Measurements from ENCODE around the gene NQO1.
"Not testable (repeated sequence)": the region's sequence is repeated elsewhere in the genome, so short reads cannot be mapped to it uniquely, and the experiment has no call there.

Gene NQO1

GRCh38 chr16:69744363-69745231 lies 18.2 kb upstream of the NQO1 start:
- no peak overlapping the region for H3K4me3 ChIP-seq (ENCODE audit: low read depth, low read length)
- no peak for TF ChIP-seq CTCF (conservative IDR thresholded peaks at IDR 0.05; ENCODE audit: low read depth, low read length)
- DNase-seq (ENCODE audit: low read depth): no peak

- no peak for TF ChIP-seq CTCF (conservative IDR thresholded peaks at IDR 0.05; ENCODE audit: low read depth, low read length)
- no peak overlapping the region for H3K4me3 ChIP-seq (ENCODE audit: low read depth, low read length)
- peak; percentile 83 for DNase-seq (ENCODE audit: low read depth)
Measured at GRCh38 chr16:69741951-69742904, 15.9 kb upstream of the NQO1 start.

GRCh38 chr16:69741519-69741918 lies 15.2 kb upstream of the NQO1 start:
- TF ChIP-seq CTCF (conservative IDR thresholded peaks at IDR 0.05; ENCODE audit: low read depth, low read length): no peak
- H3K4me3 ChIP-seq (ENCODE audit: low read depth, low read length): no peak overlapping the region
- DNase-seq (ENCODE audit: low read depth): peak; percentile 75

- DNase-seq (ENCODE audit: low read depth): no peak
- H3K4me3 ChIP-seq (ENCODE audit: low read depth, low read length): no peak overlapping the region
- no peak for TF ChIP-seq CTCF (conservative IDR thresholded peaks at IDR 0.05; ENCODE audit: low read depth, low read length)
Measured at GRCh38 chr16:69732101-69732500, 5.7 kb upstream of the NQO1 start.

GRCh38 chr16:69731280-69731679 lies 4.9 kb upstream of the NQO1 start:
- H3K4me3 ChIP-seq (ENCODE audit: low read depth, low read length); DNase-seq (ENCODE audit: low read depth): not testable (repeated sequence)

- DNase-seq (ENCODE audit: low read depth): not testable (repeated sequence)
Measured at GRCh38 chr16:69729030-69729429, 2.7 kb upstream of the NQO1 start.

GRCh38 chr16:69727916-69728270 lies 1.5 kb upstream of the NQO1 start:
- no peak for TF ChIP-seq CTCF (conservative IDR thresholded peaks at IDR 0.05; ENCODE audit: low read depth, low read length)
- H3K4me3 ChIP-seq (ENCODE audit: low read depth, low read length): no peak overlapping the region
- no peak for DNase-seq (ENCODE audit: low read depth)

More at GRCh38 chr16:69729030-69729429, 2.7 kb upstream of the NQO1 start:
- H3K4me3 ChIP-seq (ENCODE audit: low read depth, low read length): not testable (repeated sequence)

All from choroid plexus epithelial cell (primary cell).